HFF-Myc (cell line): ENCODE measurements around the gene DMD.

ENCODE experiments used
- DNase-seq: peaks from one replicate; pipeline ENCODE4 v3.0.0-alpha.2; 2011; ENCODE audit warnings: low read depth; ENCODE audit errors: extremely low read depth
- H3K4me3 ChIP-seq: replicated peaks from 2 replicates; pipeline ENCODE4 v1.5.1; 2011; ENCODE audit warnings: low read depth, mild to moderate bottlenecking, control low read depth, low read length
- CTCF ChIP-seq: IDR thresholded peaks from 2 replicates; pipeline ENCODE4 v1.5.1; 2012; ENCODE audit warnings: mild to moderate bottlenecking, low read depth, low read length, control low read depth; ENCODE audit errors: missing control alignments

Gene DMD

GRCh38 chrX:33211356-33212260 lies at the start of gene DMD:
TSS of gene DMD (minus strand) at chrX:33211549. CDS start at chrX:33211312, 237 bp downstream.
- no peak for DNase-seq
- H3K4me3 ChIP-seq, result no peak within 1 kb of the TSS
- TF ChIP-seq CTCF, result no peak

DNA sequence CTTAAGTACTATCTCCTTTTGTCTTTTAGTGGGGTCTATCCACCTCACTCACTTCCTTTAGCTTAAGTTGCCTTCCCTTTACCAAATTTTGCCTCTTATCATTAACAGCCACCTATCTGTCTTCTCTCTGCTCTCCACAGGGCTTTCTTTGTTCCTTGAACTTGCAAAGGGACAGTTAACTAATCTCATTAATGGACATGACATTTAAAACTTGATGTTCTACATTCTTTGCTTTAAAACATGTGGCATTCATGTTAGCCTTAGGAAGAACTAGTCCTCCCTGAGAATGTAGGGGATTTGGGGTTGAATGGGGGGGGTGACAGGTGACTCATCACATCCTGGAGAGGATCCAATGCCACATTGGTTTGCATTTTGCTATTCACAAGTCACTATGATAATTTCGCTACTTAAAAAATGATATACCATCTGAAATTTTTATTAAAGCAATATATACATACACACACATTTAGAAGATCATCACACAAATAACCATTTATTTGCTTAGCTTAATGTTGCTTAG lies 41.0 kb upstream of the DMD start:
- H3K4me3 ChIP-seq, result no peak overlapping the region
- no peak for DNase-seq
- TF ChIP-seq CTCF, result no peak

- no peak for TF ChIP-seq CTCF
- no peak for DNase-seq
- H3K4me3 ChIP-seq, result no peak overlapping the region
Observed at GRCh38 chrX:33218819-33219218, 7.5 kb upstream of the DMD start.

DNA sequence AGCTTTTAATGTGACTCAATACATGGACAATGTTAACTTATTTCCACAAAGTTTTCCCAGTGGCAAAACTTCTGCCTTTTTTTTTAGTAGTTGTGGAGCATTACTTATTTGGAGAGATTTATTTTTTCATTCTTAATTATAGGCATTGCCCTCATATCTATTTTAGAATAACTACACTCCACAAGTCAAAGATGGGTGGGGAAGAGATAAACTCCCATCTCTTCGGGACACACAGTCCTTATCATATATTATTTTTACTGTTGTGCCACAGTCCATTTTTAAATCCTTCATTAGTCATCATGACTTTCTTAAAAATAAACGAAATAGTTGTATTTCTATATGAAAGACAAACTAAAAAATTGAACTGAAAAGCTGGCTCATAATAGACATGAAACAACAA lies 1.2 kb downstream of the DMD start:
- DNase-seq, result no peak
- H3K4me3 ChIP-seq, result no peak overlapping the region
- no peak for TF ChIP-seq CTCF

DNA sequence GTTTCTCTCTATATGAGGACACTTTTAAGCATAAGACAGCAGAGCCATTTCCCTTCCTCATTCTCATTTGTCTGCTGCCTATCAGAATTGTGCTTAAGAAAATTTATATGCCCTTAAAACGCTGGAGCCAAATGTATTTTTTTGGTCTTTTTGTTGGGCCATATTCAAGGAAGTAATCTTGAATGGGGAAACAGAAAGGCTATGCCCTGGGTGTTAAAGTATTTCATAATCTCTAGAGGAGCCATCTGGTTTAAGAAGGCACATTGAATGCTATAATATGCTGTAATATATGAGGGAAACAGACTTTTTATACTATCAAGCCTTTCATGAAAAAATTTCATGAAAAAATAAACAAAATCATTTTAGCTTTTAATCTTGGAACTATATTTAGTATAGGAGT lies 4.3 kb downstream of the DMD start:
- no peak for DNase-seq
- TF ChIP-seq CTCF, result no peak
- no peak overlapping the region for H3K4me3 ChIP-seq

- no peak for TF ChIP-seq CTCF
- H3K4me3 ChIP-seq, result no peak overlapping the region
- DNase-seq, result no peak
Observed at GRCh38 chrX:33205321-33205720, 6.0 kb downstream of the DMD start.
